Urinary bladder (tissue), 4 donors: ENCODE results near the gene NCMAP. TPM values are rescaled to one million over a fixed set of nuclear protein-coding genes. Genes with fewer than 3 reads are reported as not detected.
A peak's percentile ranks its signal among the peaks of the same experiment; 100 is the strongest.
"Not testable (repeated sequence)": the region's sequence is repeated elsewhere in the genome, so short reads cannot be mapped to it uniquely, and the experiment has no call there.

Source experiments
- DNase-seq: peaks from one replicate; pipeline ENCODE4 v3.0.0-alpha.2; 2015; ENCODE audit errors: extremely low spot score
- H3K27ac ChIP-seq: one replicate; pipeline ENCODE4 v1.5.1; 2013; ENCODE audit warnings: low read depth, mild to moderate bottlenecking, moderate library complexity
- H3K36me3 ChIP-seq: one replicate; pipeline ENCODE4 v1.6.1; 2013; ENCODE audit warnings: mild to moderate bottlenecking, moderate library complexity; ENCODE audit not compliant: insufficient read depth
- H3K4me1 ChIP-seq: one replicate; pipeline ENCODE4 v1.6.1; 2013; ENCODE audit warnings: mild to moderate bottlenecking, moderate library complexity; ENCODE audit not compliant: insufficient read depth
- H3K4me3 ChIP-seq: one replicate; pipeline ENCODE4 v1.5.1; 2013; ENCODE audit warnings: low read depth, low read length
- WGBS: extraction: QIAGEN DNeasy Blood & Tissue Kit; methylation state at CpG from one replicate; pipeline ENCODE4 v1.1.7; 2013; 5-methylcytosine and 5-hydroxymethylcytosine counted together
- polyA plus RNA-seq: library from polyadenylated mRNA; stranded (reverse); fragments of 200-250 nt; gene quantifications from one replicate; pipeline ENCODE4 v1.2.3, GENCODE V29; 2013
- total RNA-seq: library from RNA; depleted of rRNA; stranded (reverse); fragments of >200 nt; gene quantifications from one replicate; pipeline ENCODE4 v1.2.3, GENCODE V29; 2014
- donor health status: healthy with polysubstance abuse.
- donor health status: healthy.

NCMAP gene
- total and polyA plus RNA-seq, 2 donors: 0.16 to 0.20 TPM

- no peaks in the 10 kb centered on the region for H3K4me1 ChIP-seq
- H3K4me3 ChIP-seq: no peak overlapping the region
- no peak for DNase-seq
- H3K27ac ChIP-seq: no peak overlapping the region
- WGBS: 92% methylated on average over 2 of the region's 2 CpGs
- peaks cover 3% of the 10 kb centered on the region for H3K36me3 ChIP-seq
Measured at GRCh38 chr1:24528744-24529143, 27.1 kb upstream of the NCMAP start.

- H3K27ac ChIP-seq, H3K4me3 ChIP-seq, H3K4me1 ChIP-seq, DNase-seq, H3K36me3 ChIP-seq: not testable (repeated sequence)
- WGBS: 91% methylated on average over 7 of the region's 7 CpGs
Measured at GRCh38 chr1:24529292-24529691, 26.6 kb upstream of the NCMAP start.

- H3K4me3 ChIP-seq: no peak overlapping the region
- H3K27ac ChIP-seq: no peak overlapping the region
- DNase-seq: no peak
- H3K4me1 ChIP-seq: no peaks in the 10 kb centered on the region
- 80% methylated on average over 21 of the region's 21 CpGs for WGBS
- H3K36me3 ChIP-seq: no peaks in the 10 kb centered on the region
Measured at GRCh38 chr1:24535021-24535424, 20.9 kb upstream of the NCMAP start.

GRCh38 chr1:24535778-24536177 is 20.1 kb upstream of the NCMAP start:
- Histone ChIP-seq H3K36me3 (no peaks in the 10 kb centered on the region), H3K4me3 (no peak overlapping the region), H3K27ac (no peak overlapping the region), H3K4me1 (no peaks in the 10 kb centered on the region)
- 90% methylated on average over 8 of the region's 8 CpGs for WGBS
- no peak for DNase-seq

GRCh38 chr1:24536391-24536840 is 19.5 kb upstream of the NCMAP start:
- no peak for DNase-seq
- Histone ChIP-seq H3K27ac (peak overlapping the region; percentile 50), H3K36me3 (no peaks in the 10 kb centered on the region), H3K4me1 (no peaks in the 10 kb centered on the region), H3K4me3 (no peak overlapping the region)
- WGBS: 44% methylated on average over 7 of the region's 7 CpGs

GRCh38 chr1:24540051-24540905 is 15.6 kb upstream of the NCMAP start:
- Histone ChIP-seq H3K36me3 (no peaks in the 10 kb centered on the region), H3K4me3 (no peak overlapping the region), H3K27ac (no peak overlapping the region), H3K4me1 (no peaks in the 10 kb centered on the region)
- no peak for DNase-seq
- WGBS: 70% methylated on average over 15 of the region's 15 CpGs

GRCh38 chr1:24540906-24541710 is 14.8 kb upstream of the NCMAP start:
- Histone ChIP-seq H3K4me3 (no peak overlapping the region), H3K4me1 (no peaks in the 10 kb centered on the region), H3K27ac (peak overlapping the region; percentile 41), H3K36me3 (no peaks in the 10 kb centered on the region)
- DNase-seq: peak; percentile 54
- WGBS: 36% methylated on average over 7 of the region's 7 CpGs

- Histone ChIP-seq H3K36me3 (no peaks in the 10 kb centered on the region), H3K4me1 (no peaks in the 10 kb centered on the region), H3K27ac (peak overlapping the region; percentile 41), H3K4me3 (no peak overlapping the region)
- WGBS: 57% methylated on average over 8 of the region's 8 CpGs
- no peak for DNase-seq
Measured at GRCh38 chr1:24541711-24542346, 14.1 kb upstream of the NCMAP start.

GRCh38 chr1:24544239-24544638 is 11.6 kb upstream of the NCMAP start:
- DNase-seq: no peak

GRCh38 chr1:24545662-24546061 is 10.2 kb upstream of the NCMAP start:
- WGBS: 66% methylated on average over 1 of the region's 1 CpG
- H3K27ac ChIP-seq: no peak overlapping the region
- no peaks in the 10 kb centered on the region for H3K36me3 ChIP-seq
- no peak for DNase-seq
- no peak overlapping the region for H3K4me3 ChIP-seq
- H3K4me1 ChIP-seq: no peaks in the 10 kb centered on the region

More at GRCh38 chr1:24544239-24544638, 11.6 kb upstream of the NCMAP start:
- Histone ChIP-seq H3K4me1 (no peaks in the 10 kb centered on the region), H3K4me3 (no peak overlapping the region), H3K27ac (no peak overlapping the region), H3K36me3 (no peaks in the 10 kb centered on the region)

- H3K27ac ChIP-seq: no peak overlapping the region
- WGBS: 82% methylated on average over 5 of the region's 5 CpGs
- no peak for DNase-seq
- no peaks in the 10 kb centered on the region for H3K4me1 ChIP-seq
- H3K4me3 ChIP-seq: no peak overlapping the region
- H3K36me3 ChIP-seq: no peaks in the 10 kb centered on the region
Measured at GRCh38 chr1:24547195-24547594, 8.7 kb upstream of the NCMAP start.

- 66% methylated on average over 3 of the region's 3 CpGs for WGBS
- Histone ChIP-seq H3K4me3 (no peak overlapping the region), H3K4me1 (no peaks in the 10 kb centered on the region), H3K36me3 (no peaks in the 10 kb centered on the region), H3K27ac (no peak overlapping the region)
- DNase-seq: no peak
Measured at GRCh38 chr1:24548070-24548469, 7.8 kb upstream of the NCMAP start.

GRCh38 chr1:24549210-24549609 is 6.7 kb upstream of the NCMAP start:
- H3K36me3 ChIP-seq, DNase-seq, H3K27ac ChIP-seq, H3K4me1 ChIP-seq, H3K4me3 ChIP-seq: not testable (repeated sequence)
- WGBS: 63% methylated on average over 5 of the region's 5 CpGs
